PC-9 (cell line): Measurements from ENCODE around the gene ICE2. TPM values are rescaled to one million over a fixed set of nuclear protein-coding genes. Genes with fewer than 3 reads are reported as not detected.

ENCODE experiments used
- BruUV-seq: library from RNA; stranded (reverse); fragments of 400-500 nt; replicated peaks from 2 replicates; lab custom pipeline; 2021; lab: Mats Ljungman, UMichigan
- CTCF ChIA-PET: fragments of 300-600 bp; sonication (Branson Sonifier 250); formaldehyde crosslinking; loops from one replicate; lab custom pipeline; 2022; ENCODE audit warnings: antibody characterized with exemption; lab: Charles Lee
- POLR2A ChIA-PET: fragments of 300-600 bp; sonication (Branson Sonifier 250); formaldehyde crosslinking; loops from one replicate; lab custom pipeline; 2022; ENCODE audit warnings: antibody characterized with exemption; ENCODE audit not compliant: unreplicated experiment; lab: Charles Lee
- DNase-seq, 2 experiments: peaks; one replicate each; pipeline versions ENCODE4 v3.0.0 to v3.0.0-alpha.2; 2015 to 2022; ENCODE audit warnings: mixed read lengths in 1 of 2
- H2AFZ ChIP-seq: fragments of 200-600 bp; sonication (generic); 2 replicates; pipeline ENCODE4 v1.8.1; 2017; ENCODE audit warnings: antibody characterized with exemption
- H3F3A ChIP-seq: fragments of 200-600 bp; sonication (generic); 2 replicates; pipeline ENCODE4 v1.8.1; 2017; ENCODE audit warnings: antibody characterized with exemption, mild to moderate bottlenecking, low read depth; ENCODE audit not compliant: insufficient read depth
- H3K27ac ChIP-seq: fragments of 200-600 bp; sonication (generic); 2 replicates; pipeline ENCODE4 v1.6.1; 2016; ENCODE audit warnings: mixed run types
- H3K27me3 ChIP-seq: fragments of 200-600 bp; sonication (generic); 2 replicates; pipeline ENCODE4 v1.6.1; 2016; ENCODE audit warnings: low read depth, mixed run types; ENCODE audit not compliant: insufficient read depth
- H3K36me3 ChIP-seq: fragments of 200-600 bp; sonication (generic); 2 replicates; pipeline ENCODE4 v1.6.1; 2016; ENCODE audit warnings: low read depth, mixed run types
- H3K4me1 ChIP-seq: fragments of 200-600 bp; sonication (generic); replicated peaks from 2 replicates; pipeline ENCODE4 v1.6.1; 2016; ENCODE audit warnings: mixed run types; ENCODE audit not compliant: insufficient read depth
- H3K4me2 ChIP-seq: fragments of 200-600 bp; sonication (generic); 2 replicates; pipeline ENCODE4 v1.6.1; 2017; ENCODE audit warnings: mixed run types
- H3K4me3 ChIP-seq: fragments of 200-600 bp; sonication (generic); 2 replicates; pipeline ENCODE4 v1.6.1; 2016; ENCODE audit warnings: mixed run types
- H3K79me2 ChIP-seq: fragments of 200-600 bp; sonication (generic); 2 replicates; pipeline ENCODE4 v1.6.1; 2017; ENCODE audit warnings: low read depth, mixed run types
- H3K9me2 ChIP-seq: fragments of 200-600 bp; sonication (generic); 2 replicates; pipeline ENCODE4 v1.8.1; 2017; ENCODE audit warnings: mild to moderate bottlenecking; ENCODE audit not compliant: insufficient read depth
- H3K9me3 ChIP-seq: fragments of 200-600 bp; sonication (generic); 2 replicates; pipeline ENCODE4 v1.8.1; 2016; ENCODE audit warnings: low read depth; ENCODE audit not compliant: insufficient read depth
- H4K20me1 ChIP-seq: fragments of 200-600 bp; sonication (generic); 2 replicates; pipeline ENCODE4 v1.8.1; 2017; ENCODE audit not compliant: insufficient read depth
- CTCF ChIP-seq: fragments of 200-600 bp; sonication (generic); conservative IDR thresholded peaks from 2 replicates; pipeline ENCODE4 v1.6.1; 2017; ENCODE audit warnings: mixed run types, antibody characterized with exemption, mild to moderate bottlenecking, moderate library complexity
- EZH2 ChIP-seq: fragments of 200-600 bp; sonication (generic); IDR thresholded peaks from 2 replicates; pipeline ENCODE4 v1.8.0; 2017; ENCODE audit warnings: antibody characterized with exemption, low read depth
- intact Hi-C: fragments of 100-400 bp; cut with micrococcal nuclease; formaldehyde crosslinking; loops from one replicate; pipeline ENCODE4 v1.10.0; 2022; ENCODE audit not compliant: unreplicated experiment
- total RNA-seq: library from RNA; stranded (reverse); gene quantifications from 2 replicates; pipeline ENCODE4 v1.2.3, GENCODE V29; 2021

Gene ICE2
- total RNA-seq, 1 experiment from 2014 or later, result 67.5 TPM

DNA sequence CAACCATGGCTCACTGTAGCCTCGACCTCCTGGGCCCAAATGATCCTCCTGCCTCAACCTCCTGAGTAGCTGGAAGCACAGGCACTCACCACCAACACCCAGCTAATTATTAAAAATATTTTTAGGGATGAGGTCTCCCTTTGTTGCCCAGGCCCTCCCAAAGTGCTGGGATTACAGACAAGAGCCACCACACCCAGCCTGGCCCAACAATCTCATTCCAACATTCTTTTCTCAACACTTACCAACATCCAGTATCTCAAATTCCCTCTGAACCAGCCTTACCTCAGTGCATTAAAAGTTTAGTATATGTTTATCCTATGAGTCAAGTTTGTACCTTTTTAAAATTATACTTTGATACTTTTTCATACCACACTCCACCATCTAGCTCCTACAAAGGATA lies 106.2 kb downstream of the ICE2 start:
- Histone ChIP-seq H2AFZ (no peak overlapping the region), H3K4me2 (peak overlapping the region; percentile 56; the same call in 1 of the 2 replicates), H3K9me2 (no peaks in the 10 kb centered on the region), H4K20me1 (no peaks in the 10 kb centered on the region), H3K27me3 (no peaks in the 10 kb centered on the region), H3K4me3 (no peak overlapping the region), H3K36me3 (no peaks in the 10 kb centered on the region), H3K9me3 (no peaks in the 10 kb centered on the region), H3K27ac (peak overlapping the region; percentile 97), H3F3A (peaks cover 28% of the 10 kb centered on the region; the same call in 1 of the 2 replicates), H3K79me2 (peaks cover 64% of the 10 kb centered on the region), H3K4me1 (peaks cover 49% of the 10 kb centered on the region)
- intact Hi-C loops, result loop anchor here (5.0 kb wide), 2 partner anchors 545 to 1095 kb away; no protein-coding TSS in a partner anchor
- CTCF ChIA-PET, result no interaction called here
- no peak for DNase-seq
- TF ChIP-seq CTCF, result no peak
- no peak for TF ChIP-seq EZH2
- no TSS peak for BruUV-seq
- POLR2A ChIA-PET, result interaction anchor here (0.7 kb wide), 1 partner anchor 26 kb away, joined by 10 read pairs; no protein-coding TSS in a partner anchor

GRCh38 chr15:60372227-60372626 lies 106.7 kb downstream of the ICE2 start:
- H2AFZ ChIP-seq, result no peak overlapping the region
- H3K9me2 ChIP-seq, result no peaks in the 10 kb centered on the region
- H4K20me1 ChIP-seq, result no peaks in the 10 kb centered on the region
- ChIA-PET CTCF (no interaction called here), POLR2A (interaction anchor here (0.6 to 1.4 kb wide), 4 partner anchors 10 to 1702 kb away, joined by 3 to 10 read pairs (median 8); no protein-coding TSS in a partner anchor)
- H3K36me3 ChIP-seq, result no peaks in the 10 kb centered on the region
- peak overlapping the region; percentile 97 for H3K27ac ChIP-seq
- no peaks in the 10 kb centered on the region for H3K9me3 ChIP-seq
- BruUV-seq, result no TSS peak
- DNase-seq, result no peak
- H3F3A ChIP-seq, result peaks cover 27% of the 10 kb centered on the region; the same call in 1 of the 2 replicates
- H3K4me1 ChIP-seq, result peaks cover 49% of the 10 kb centered on the region
- H3K4me3 ChIP-seq, result no peak overlapping the region
- peak overlapping the region; percentile 16; the same call in 1 of the 2 replicates for H3K4me2 ChIP-seq
- intact Hi-C loops, result loop anchor here (5.0 kb wide), 2 partner anchors 545 to 1095 kb away; no protein-coding TSS in a partner anchor
- peaks cover 60% of the 10 kb centered on the region for H3K79me2 ChIP-seq
- no peaks in the 10 kb centered on the region for H3K27me3 ChIP-seq
- no peak for TF ChIP-seq CTCF
- no peak for TF ChIP-seq EZH2

- Histone ChIP-seq H2AFZ (no peak overlapping the region), H3K9me2 (no peaks in the 10 kb centered on the region), H3K4me1 (peaks cover 49% of the 10 kb centered on the region), H3K27ac (peak overlapping the region; percentile 97), H3K27me3 (no peaks in the 10 kb centered on the region), H3K79me2 (peaks cover 53% of the 10 kb centered on the region), H3F3A (peaks cover 27% of the 10 kb centered on the region; the same call in 1 of the 2 replicates), H3K36me3 (no peaks in the 10 kb centered on the region), H3K4me2 (peak overlapping the region; percentile 31; the same call in 1 of the 2 replicates), H4K20me1 (no peaks in the 10 kb centered on the region), H3K9me3 (no peaks in the 10 kb centered on the region), H3K4me3 (no peak overlapping the region)
- POLR2A ChIA-PET, result interaction anchor here (0.5 to 1.4 kb wide), 7 partner anchors 9 to 133 kb away, joined by 3 to 10 read pairs (median 3); no protein-coding TSS in a partner anchor
- TSS peak; percentile 13 for BruUV-seq
- CTCF ChIA-PET, result no interaction called here
- no peak for TF ChIP-seq CTCF
- TF ChIP-seq EZH2, result no peak
- peak; percentile 74 to 86 for DNase-seq
- intact Hi-C loops, result loop anchor here (5.0 kb wide), 2 partner anchors 544 to 1094 kb away; no protein-coding TSS in a partner anchor
Observed at GRCh38 chr15:60371175-60372051, 107.5 kb downstream of the ICE2 start.
